Naive thymus-derived CD8-positive, alpha-beta T cell (primary cell): ENCODE results near the gene PLXDC2. TPM values are rescaled to one million over a fixed set of nuclear protein-coding genes. Genes with fewer than 3 reads are reported as not detected.

Experiments
- ATAC-seq, 2 donors: fragments of 150-1000 bp; cut with Tn5 transposase in 1 of 2; sonication (Bioruptor Pico), chemical (Tn5 transposase) in 1 of 2; 1 replicate in 1 of 2; 2 replicates in 1 of 2; pipeline ENCODE4 v1.10.0; 2021; ENCODE audit warnings: mild to moderate bottlenecking in 2 of 2, moderate library complexity in 2 of 2
- POLR2A ChIA-PET: fragments of 350-600 bp; sonication (Branson Sonifier 250); formaldehyde crosslinking; loops from one replicate; lab custom pipeline; 2021; ENCODE audit warnings: antibody characterized with exemption; lab: Charles Lee
- DNase-seq, 10 donors: peaks; one replicate each; pipeline versions ENCODE4 v3.0.0 to v3.0.0-alpha.2; 2020 to 2022
- H3K27ac Mint-ChIP-seq, 10 donors: one replicate each; pipeline ENCODE4 v1.8.0; 2020 to 2022; ENCODE audit warnings: mild to moderate bottlenecking in 10 of 10, mixed read lengths in 10 of 10, moderate library complexity in 4 of 10, inconsistent platforms in 1 of 10
- H3K27me3 Mint-ChIP-seq, 5 donors: one replicate each; pipeline ENCODE4 v1.8.0; 2021 to 2022; ENCODE audit warnings: mixed read lengths in 5 of 5
- H3K36me3 Mint-ChIP-seq, 3 donors: one replicate each; pipeline ENCODE4 v1.8.0; 2020 to 2022; ENCODE audit warnings: mixed read lengths in 3 of 3, mild to moderate bottlenecking in 2 of 3, inconsistent platforms in 1 of 3
- H3K4me1 Mint-ChIP-seq, 4 donors: one replicate each; pipeline ENCODE4 v1.8.0; 2021 to 2022; ENCODE audit warnings: mixed read lengths in 4 of 4
- H3K4me3 Mint-ChIP-seq, 10 donors: one replicate each; pipeline ENCODE4 v1.8.0; 2020 to 2022; ENCODE audit warnings: mild to moderate bottlenecking in 10 of 10, mixed read lengths in 10 of 10, moderate library complexity in 6 of 10, inconsistent platforms in 1 of 10
- H3K9me3 Mint-ChIP-seq, 9 donors: one replicate each; pipeline ENCODE4 v1.8.0; 2020 to 2022; ENCODE audit warnings: mixed read lengths in 9 of 9, mild to moderate bottlenecking in 3 of 9, inconsistent platforms in 1 of 9, moderate library complexity in 1 of 9
- polyA plus RNA-seq, 3 donors: library from polyadenylated mRNA; unstranded; fragments of 300-500 nt; fragmentation: Illumina TruSeq; gene quantifications; one replicate each; pipeline ENCODE4 v1.2.3, GENCODE V29; 2021
- total RNA-seq, 8 experiments: library from RNA in 2 of 8; stranded (reverse) in 2 of 8; gene quantifications; one replicate each; pipeline ENCODE4 v1.2.3 and lab custom pipeline; 2021 to 2026

The PLXDC2 gene
- total and polyA plus RNA-seq, 5 experiments from 2014 or later, result 0.07 to 0.44 (median 0.31) TPM; not detected in 2

GRCh38 chr10:19876570-19876969 is 60.3 kb downstream of the PLXDC2 start:
- H3K4me1 Mint-ChIP-seq, result no peaks in the 10 kb centered on the region
- no peak overlapping the region for H3K4me3 Mint-ChIP-seq
- no peaks in the 10 kb centered on the region for H3K27me3 Mint-ChIP-seq
- ATAC-seq, result no peak
- POLR2A ChIA-PET, result interaction anchor here (0.7 kb wide), 1 partner anchor 16 kb away, joined by 7 read pairs; no protein-coding TSS in a partner anchor
- no peaks in the 10 kb centered on the region for H3K36me3 Mint-ChIP-seq
- peaks cover 0 to 14% (median 0%) of the 10 kb centered on the region in 9 donors for H3K9me3 Mint-ChIP-seq
- DNase-seq, result no peak
- no peak overlapping the region for H3K27ac Mint-ChIP-seq

GRCh38 chr10:19877466-19878255 is 61.4 kb downstream of the PLXDC2 start:
- Mint-ChIP-seq H3K27ac (no peak overlapping the region), H3K27me3 (no peaks in the 10 kb centered on the region), H3K4me1 (no peaks in the 10 kb centered on the region), H3K4me3 (no peak overlapping the region), H3K36me3 (peaks cover 0 to 5% (median 0%) of the 10 kb centered on the region in 3 donors), H3K9me3 (peaks cover 0 to 15% (median 5%) of the 10 kb centered on the region in 9 donors)
- POLR2A ChIA-PET, result no interaction called here
- no peak for DNase-seq
- no peak for ATAC-seq

- no peaks in the 10 kb centered on the region for H3K27me3 Mint-ChIP-seq
Measured at GRCh38 chr10:19882621-19883020, 66.4 kb downstream of the PLXDC2 start.

GRCh38 chr10:19888061-19888660 is 71.9 kb downstream of the PLXDC2 start:
- Mint-ChIP-seq H3K4me1 (no peaks in the 10 kb centered on the region), H3K9me3 (peaks cover 0 to 11% (median 0%) of the 10 kb centered on the region in 9 donors), H3K4me3 (no peak overlapping the region), H3K27me3 (no peaks in the 10 kb centered on the region), H3K27ac (no peak overlapping the region), H3K36me3 (no peaks in the 10 kb centered on the region)
- POLR2A ChIA-PET, result no interaction called here
- ATAC-seq (no peak), DNase-seq (no peak)

More at GRCh38 chr10:19882621-19883020, 66.4 kb downstream of the PLXDC2 start:
- Mint-ChIP-seq H3K4me1 (no peaks in the 10 kb centered on the region), H3K36me3 (peaks cover 0 to 5% (median 0%) of the 10 kb centered on the region in 3 donors), H3K27ac (no peak overlapping the region), H3K9me3 (peaks cover 0 to 12% (median 4%) of the 10 kb centered on the region in 9 donors), H3K4me3 (no peak overlapping the region)
- POLR2A ChIA-PET, result no interaction called here
- ATAC-seq, result no peak
- no peak for DNase-seq

- H3K27ac Mint-ChIP-seq, result no peak overlapping the region
- no peaks in the 10 kb centered on the region for H3K4me1 Mint-ChIP-seq
- H3K36me3 Mint-ChIP-seq, result no peaks in the 10 kb centered on the region
- H3K9me3 Mint-ChIP-seq, result peaks cover 0 to 11% (median 0%) of the 10 kb centered on the region in 9 donors
- ATAC-seq (no peak), DNase-seq (no peak)
- H3K27me3 Mint-ChIP-seq, result no peaks in the 10 kb centered on the region
- POLR2A ChIA-PET, result no interaction called here
- no peak overlapping the region for H3K4me3 Mint-ChIP-seq
Measured at GRCh38 chr10:19889256-19889655, 73.0 kb downstream of the PLXDC2 start.

GRCh38 chr10:19891429-19891828 is 75.2 kb downstream of the PLXDC2 start:
- Mint-ChIP-seq H3K36me3 (no peaks in the 10 kb centered on the region), H3K27me3 (no peaks in the 10 kb centered on the region), H3K9me3 (peaks cover 0 to 6% (median 3%) of the 10 kb centered on the region in 9 donors), H3K4me3 (no peak overlapping the region), H3K27ac (no peak overlapping the region), H3K4me1 (no peaks in the 10 kb centered on the region)
- ATAC-seq (no peak), DNase-seq (no peak)
- POLR2A ChIA-PET, result no interaction called here

GRCh38 chr10:19892270-19892669 is 76.0 kb downstream of the PLXDC2 start:
- Mint-ChIP-seq H3K4me1 (no peaks in the 10 kb centered on the region), H3K27me3 (no peaks in the 10 kb centered on the region), H3K4me3 (no peak overlapping the region), H3K36me3 (no peaks in the 10 kb centered on the region), H3K27ac (no peak overlapping the region), H3K9me3 (peaks cover 0 to 6% (median 0%) of the 10 kb centered on the region in 9 donors)
- DNase-seq (no peak), ATAC-seq (no peak)
- POLR2A ChIA-PET, result interaction anchor here (0.6 kb wide), 1 partner anchor 16 kb away, joined by 7 read pairs; no protein-coding TSS in a partner anchor

GRCh38 chr10:19892677-19893076 is 76.4 kb downstream of the PLXDC2 start:
- POLR2A ChIA-PET, result interaction anchor here (0.6 kb wide), 1 partner anchor 17 kb away, joined by 7 read pairs; no protein-coding TSS in a partner anchor
- ATAC-seq, result no peak
- H3K4me1 Mint-ChIP-seq, result no peaks in the 10 kb centered on the region
- DNase-seq, result no peak
- H3K27me3 Mint-ChIP-seq, result no peaks in the 10 kb centered on the region
- no peak overlapping the region for H3K4me3 Mint-ChIP-seq
- H3K36me3 Mint-ChIP-seq, result no peaks in the 10 kb centered on the region
- no peak overlapping the region for H3K27ac Mint-ChIP-seq
- H3K9me3 Mint-ChIP-seq, result peaks cover 0 to 6% (median 0%) of the 10 kb centered on the region in 9 donors

- DNase-seq, result no peak
- H3K4me1 Mint-ChIP-seq, result no peaks in the 10 kb centered on the region
- POLR2A ChIA-PET, result no interaction called here
- ATAC-seq, result no peak
- H3K9me3 Mint-ChIP-seq, result peaks cover 0 to 12% (median 4%) of the 10 kb centered on the region in 9 donors
- H3K4me3 Mint-ChIP-seq, result no peak overlapping the region
- no peaks in the 10 kb centered on the region for H3K36me3 Mint-ChIP-seq
- H3K27me3 Mint-ChIP-seq, result no peaks in the 10 kb centered on the region
- H3K27ac Mint-ChIP-seq, result no peak overlapping the region
Measured at GRCh38 chr10:19895500-19895899, 79.3 kb downstream of the PLXDC2 start.

- no peak for DNase-seq
Measured at GRCh38 chr10:19902456-19902855, 86.2 kb downstream of the PLXDC2 start.

GRCh38 chr10:19904202-19904661 is 88.0 kb downstream of the PLXDC2 start:
- POLR2A ChIA-PET, result no interaction called here

More at GRCh38 chr10:19902456-19902855, 86.2 kb downstream of the PLXDC2 start:
- H3K36me3 Mint-ChIP-seq, result no peaks in the 10 kb centered on the region
- no peak overlapping the region for H3K4me3 Mint-ChIP-seq
- H3K27ac Mint-ChIP-seq, result no peak overlapping the region
- H3K27me3 Mint-ChIP-seq, result peaks cover 0 to 3% (median 0%) of the 10 kb centered on the region in 5 donors
- no peak for ATAC-seq
- POLR2A ChIA-PET, result no interaction called here
- H3K9me3 Mint-ChIP-seq, result peaks cover 0 to 22% (median 2%) of the 10 kb centered on the region in 9 donors
- H3K4me1 Mint-ChIP-seq, result peaks cover 0 to 11% (median 0%) of the 10 kb centered on the region in 4 donors

GRCh38 chr10:19906108-19906791 is 90.0 kb downstream of the PLXDC2 start:
- Mint-ChIP-seq H3K4me1 (peaks cover 0 to 11% (median 0%) of the 10 kb centered on the region in 4 donors), H3K27ac (no peak overlapping the region), H3K4me3 (no peak overlapping the region), H3K36me3 (no peaks in the 10 kb centered on the region), H3K9me3 (peaks cover 0 to 18% (median 0%) of the 10 kb centered on the region in 9 donors), H3K27me3 (peaks cover 0 to 3% (median 0%) of the 10 kb centered on the region in 5 donors)
- no peak for DNase-seq
- ATAC-seq, result no peak
- POLR2A ChIA-PET, result no interaction called here

More at GRCh38 chr10:19904202-19904661, 88.0 kb downstream of the PLXDC2 start:
- no peaks in the 10 kb centered on the region for H3K36me3 Mint-ChIP-seq
- H3K4me1 Mint-ChIP-seq, result peaks cover 0 to 11% (median 0%) of the 10 kb centered on the region in 4 donors
- DNase-seq (no peak), ATAC-seq (no peak)
- no peak overlapping the region for H3K4me3 Mint-ChIP-seq
- peaks cover 0 to 3% (median 0%) of the 10 kb centered on the region in 5 donors for H3K27me3 Mint-ChIP-seq
- H3K9me3 Mint-ChIP-seq, result peaks cover 0 to 18% (median under 1%) of the 10 kb centered on the region in 9 donors
- H3K27ac Mint-ChIP-seq, result no peak overlapping the region
